GM21381 (cell line): ENCODE measurements around the gene KBTBD8.

ENCODE experiments used
- ATAC-seq: cut with Tn5 transposase; IDR thresholded peaks from one replicate; pipeline ENCODE4 v1.9.1; 2021; ENCODE audit warnings: mild to moderate bottlenecking, moderate library complexity; ENCODE audit not compliant: unreplicated experiment

The KBTBD8 gene, protein sequence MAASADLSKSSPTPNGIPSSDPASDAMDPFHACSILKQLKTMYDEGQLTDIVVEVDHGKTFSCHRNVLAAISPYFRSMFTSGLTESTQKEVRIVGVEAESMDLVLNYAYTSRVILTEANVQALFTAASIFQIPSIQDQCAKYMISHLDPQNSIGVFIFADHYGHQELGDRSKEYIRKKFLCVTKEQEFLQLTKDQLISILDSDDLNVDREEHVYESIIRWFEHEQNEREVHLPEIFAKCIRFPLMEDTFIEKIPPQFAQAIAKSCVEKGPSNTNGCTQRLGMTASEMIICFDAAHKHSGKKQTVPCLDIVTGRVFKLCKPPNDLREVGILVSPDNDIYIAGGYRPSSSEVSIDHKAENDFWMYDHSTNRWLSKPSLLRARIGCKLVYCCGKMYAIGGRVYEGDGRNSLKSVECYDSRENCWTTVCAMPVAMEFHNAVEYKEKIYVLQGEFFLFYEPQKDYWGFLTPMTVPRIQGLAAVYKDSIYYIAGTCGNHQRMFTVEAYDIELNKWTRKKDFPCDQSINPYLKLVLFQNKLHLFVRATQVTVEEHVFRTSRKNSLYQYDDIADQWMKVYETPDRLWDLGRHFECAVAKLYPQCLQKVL

DNA sequence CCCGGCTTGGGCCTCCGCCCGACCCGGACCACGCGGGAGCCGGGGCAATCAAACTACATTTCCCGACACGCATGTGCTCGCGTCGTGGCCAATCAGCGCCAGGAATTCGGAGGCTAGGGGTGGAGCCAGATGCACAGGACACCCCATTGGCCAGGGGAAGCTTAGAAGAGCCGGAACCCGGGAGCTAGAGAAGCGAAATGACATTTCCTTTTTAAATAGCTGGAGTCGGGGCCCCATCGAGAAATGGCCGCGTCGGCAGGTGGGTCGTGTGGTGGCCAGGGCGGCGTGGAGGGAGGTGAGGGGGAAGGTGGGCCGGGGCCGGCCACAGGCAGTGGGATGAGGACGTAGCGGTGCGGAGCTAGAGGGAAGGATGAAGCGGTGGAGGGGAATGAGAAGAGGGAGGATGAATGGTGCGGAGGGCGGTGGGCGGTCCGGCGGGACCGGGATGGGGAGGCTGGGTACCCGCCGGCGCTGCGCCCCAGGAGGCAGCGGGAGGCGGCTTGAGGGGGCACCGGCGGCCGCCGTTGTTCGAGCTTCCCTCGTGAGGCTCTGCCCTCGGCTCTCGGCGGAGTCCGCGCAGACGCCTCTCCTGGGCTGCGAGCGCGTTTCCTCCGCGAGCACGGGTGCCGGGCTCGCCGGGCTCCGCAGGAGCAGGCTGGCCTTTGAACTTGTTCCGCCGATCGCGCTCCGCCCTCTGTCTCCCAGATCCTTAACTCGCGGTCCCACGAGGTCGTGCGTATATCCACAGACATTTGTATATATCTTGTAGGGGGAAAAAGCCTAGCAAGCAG, at the start of gene KBTBD8:
KBTBD8 (plus strand) TSS at position 195 of the 791 bp plus-strand sequence; CDS start at position 244, 49 bp downstream.
- ATAC-seq: peak; percentile 90

DNA sequence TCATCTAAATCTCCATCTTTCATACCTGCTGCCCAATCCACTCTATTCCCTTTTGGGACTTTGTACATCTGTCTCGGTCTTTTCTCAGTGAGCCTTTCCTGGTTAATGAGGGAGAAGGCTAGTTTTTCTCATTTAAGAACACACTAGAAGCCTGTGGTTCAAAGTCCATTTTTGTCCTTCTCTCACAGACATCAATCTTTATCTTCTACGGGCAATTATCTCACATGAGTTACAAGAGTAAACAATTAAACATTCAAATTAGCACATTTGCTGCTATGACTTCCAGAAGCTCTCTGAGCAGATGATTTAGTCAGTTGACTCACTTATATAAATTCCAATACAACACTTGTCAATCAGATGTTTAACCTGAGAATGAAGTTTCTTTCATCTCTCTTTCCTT, 49.3 kb upstream of the KBTBD8 start:
- ATAC-seq: no peak

DNA sequence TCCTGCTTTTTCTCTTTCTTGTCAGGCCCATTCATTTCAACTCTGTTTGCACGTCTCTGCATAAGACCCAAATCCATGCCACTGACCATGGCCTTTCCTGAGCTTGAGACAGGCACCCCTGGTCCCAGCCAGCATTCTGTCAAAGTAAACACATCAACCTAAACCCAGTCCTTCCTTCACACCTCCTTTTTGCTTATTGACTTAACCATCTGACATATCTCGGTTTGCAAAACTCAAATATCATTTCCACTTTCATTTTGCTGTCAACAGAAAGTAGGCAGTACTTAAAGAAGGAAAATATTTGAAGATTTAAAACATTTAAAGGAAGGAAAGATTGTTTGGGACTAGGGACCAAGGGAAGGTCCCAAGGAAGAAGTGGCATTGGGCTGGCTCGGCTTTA, 48.2 kb upstream of the KBTBD8 start:
- ATAC-seq: no peak

DNA sequence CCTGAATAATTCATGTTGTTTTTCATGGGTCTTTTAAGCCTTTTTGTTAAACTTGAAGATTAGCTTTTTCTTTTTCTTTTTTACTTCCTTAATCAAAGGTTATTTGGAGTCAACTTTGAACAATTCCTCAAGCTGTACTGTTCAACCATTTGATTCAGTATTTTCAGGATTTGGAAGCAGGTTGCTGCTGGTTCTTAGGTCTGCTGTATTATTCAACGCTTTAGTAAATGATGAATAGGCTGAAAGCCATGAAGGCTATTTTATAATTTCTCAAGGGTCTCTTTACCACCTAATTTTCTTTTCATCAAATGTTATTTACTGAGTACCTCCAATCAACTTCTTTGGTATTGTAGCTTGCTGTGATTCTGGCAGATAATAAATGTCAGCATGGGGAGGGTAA, 45.8 kb upstream of the KBTBD8 start:
- ATAC-seq: no peak

DNA sequence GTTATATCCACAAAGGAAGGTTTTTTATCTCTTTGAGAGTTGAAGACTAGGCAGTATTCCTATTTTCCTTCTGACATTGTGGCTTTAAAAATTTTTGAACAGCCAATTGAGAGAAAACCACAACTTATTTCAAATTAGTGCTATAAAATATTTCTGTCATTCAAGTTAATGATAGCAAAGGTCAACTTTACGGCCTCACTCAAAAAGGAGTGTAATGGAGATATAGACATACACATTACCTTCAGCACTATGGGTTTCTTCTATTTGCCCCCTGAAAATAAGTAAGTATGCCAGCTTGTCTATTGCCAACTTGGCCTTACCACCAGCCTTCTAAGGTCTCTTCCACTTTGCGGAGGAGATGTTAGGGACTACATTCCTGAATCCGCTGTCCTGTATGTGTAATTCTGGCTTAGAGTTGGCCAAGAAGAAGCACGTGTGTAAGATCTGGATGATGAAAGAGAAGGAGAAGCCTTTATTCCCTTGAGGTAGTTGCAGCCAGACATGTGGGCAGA, 44.1 kb upstream of the KBTBD8 start:
- ATAC-seq: no peak

DNA sequence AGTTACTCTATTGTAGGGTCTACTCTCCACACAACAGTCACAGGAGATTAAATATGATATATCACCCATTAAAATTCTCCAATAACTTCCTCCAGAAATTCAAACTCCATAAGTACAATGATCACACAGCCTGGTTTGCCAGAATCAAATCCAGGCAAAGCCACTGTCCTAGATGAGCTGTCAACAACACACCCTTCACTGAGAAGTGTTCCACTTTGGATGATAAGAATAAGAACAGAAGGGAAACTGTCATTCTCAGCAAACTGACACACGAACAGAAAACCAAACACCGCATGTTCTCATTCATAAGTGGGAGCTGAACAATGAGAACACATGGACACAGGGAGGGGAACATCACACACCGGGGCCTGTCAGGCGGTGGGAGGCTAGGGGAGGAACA, 41.4 kb upstream of the KBTBD8 start:
- no peak for ATAC-seq

DNA sequence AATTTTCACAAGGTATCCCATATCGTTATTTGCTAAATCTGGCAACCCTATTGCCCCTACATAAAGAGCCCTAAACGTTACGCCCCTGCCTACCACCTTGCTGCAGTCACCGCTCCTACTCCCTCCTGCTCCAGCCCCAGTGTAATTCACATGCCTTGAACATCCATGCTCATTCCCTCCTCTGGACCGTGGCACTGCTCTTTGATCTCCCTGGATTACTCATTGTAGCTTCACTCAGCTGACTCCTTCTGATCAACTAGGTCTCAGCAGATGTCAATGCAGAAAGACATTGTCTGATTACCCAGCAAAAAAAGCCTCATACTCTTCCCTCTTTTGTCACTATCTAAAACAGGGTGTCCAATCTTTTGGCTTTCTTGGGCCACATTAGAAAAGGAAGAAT, 40.7 kb upstream of the KBTBD8 start:
- ATAC-seq: no peak

DNA sequence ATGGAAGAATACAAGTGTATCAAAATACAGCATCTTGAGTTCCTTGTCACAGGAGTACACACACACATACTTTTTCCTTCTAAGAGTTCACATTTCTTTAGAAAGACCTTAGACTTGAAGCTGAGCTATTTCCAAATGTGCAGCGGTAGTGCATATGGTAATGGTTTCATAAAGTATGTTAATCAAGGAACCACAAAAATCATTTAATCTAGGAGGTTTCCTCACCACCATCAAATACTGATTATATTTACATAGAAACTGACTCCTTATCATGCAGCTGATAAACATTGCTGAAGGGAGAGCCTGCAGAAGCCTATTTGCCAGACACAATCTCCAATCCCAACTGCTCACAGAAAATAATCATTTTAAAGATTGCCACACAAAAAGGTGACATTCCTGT, 40.0 kb upstream of the KBTBD8 start:
- ATAC-seq: no peak

DNA sequence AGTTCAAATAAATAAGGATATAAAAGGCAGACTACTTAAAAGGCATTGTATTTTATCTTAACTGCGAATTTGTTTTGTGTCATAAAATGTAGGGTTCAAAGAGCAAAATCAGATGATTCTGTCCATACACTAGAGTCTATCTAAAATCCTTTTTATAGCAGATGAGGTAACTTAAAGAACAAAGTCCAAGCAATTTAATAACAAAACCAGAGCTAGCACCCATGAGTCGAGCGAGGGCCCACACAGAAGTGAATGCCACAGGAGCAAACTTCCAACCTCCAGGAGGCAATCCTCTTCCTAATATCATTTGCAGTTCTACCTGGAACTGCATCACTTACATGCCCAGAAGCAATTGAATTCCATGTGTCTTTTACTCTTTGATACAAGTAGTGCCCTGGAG, 35.4 kb upstream of the KBTBD8 start:
- ATAC-seq: no peak

DNA sequence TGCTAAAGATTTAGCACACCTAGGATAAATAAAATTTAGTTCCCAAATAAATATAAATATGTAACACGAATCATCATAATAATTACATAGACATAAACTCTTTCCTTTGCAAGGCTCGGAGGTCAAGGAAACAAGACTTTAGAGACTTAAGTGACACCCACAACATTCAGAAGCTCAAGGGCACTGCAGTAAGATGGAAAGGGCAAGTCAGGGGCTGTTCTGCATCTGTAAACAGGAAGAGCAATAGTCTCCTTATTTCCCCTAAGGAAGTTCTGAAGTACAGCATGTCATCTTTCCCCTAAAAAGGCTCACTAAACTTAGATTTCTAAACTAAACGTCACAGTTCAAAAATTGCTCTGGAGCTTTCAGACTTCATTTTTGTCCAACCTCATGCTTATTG, 26.9 kb upstream of the KBTBD8 start:
- no peak for ATAC-seq

DNA sequence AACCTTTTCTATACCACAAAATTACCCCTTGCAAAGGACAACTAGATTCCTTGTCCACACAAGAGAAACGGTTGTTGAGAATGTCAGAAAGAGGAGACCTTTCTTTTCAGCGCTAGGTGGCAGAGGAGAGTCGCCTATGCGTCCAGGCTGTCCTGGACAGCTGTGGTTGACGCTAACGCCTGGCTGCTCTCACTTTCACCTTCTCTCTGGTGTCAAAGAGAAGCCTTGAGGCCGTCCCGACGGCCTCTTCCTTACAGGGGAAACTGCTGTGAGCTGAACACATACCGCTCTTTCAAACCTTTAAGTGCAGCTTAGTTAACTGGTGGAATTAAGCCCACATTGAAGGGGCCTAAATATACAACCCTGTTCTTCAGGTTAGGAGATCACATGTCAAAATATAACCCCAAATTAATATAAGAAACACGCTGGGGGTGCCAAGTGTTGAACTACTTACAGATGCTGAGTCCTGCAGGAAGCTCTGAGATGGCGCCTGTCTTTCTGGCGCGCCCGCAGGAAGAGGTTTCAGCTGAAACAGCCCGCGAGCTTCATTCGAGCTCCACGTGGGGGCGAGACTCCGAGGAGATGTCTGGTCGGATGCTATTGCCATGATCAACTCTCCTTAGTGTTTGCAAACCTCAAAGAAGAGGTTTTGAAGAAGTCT, 26.1 kb upstream of the KBTBD8 start:
- peak; percentile 99 for ATAC-seq

DNA sequence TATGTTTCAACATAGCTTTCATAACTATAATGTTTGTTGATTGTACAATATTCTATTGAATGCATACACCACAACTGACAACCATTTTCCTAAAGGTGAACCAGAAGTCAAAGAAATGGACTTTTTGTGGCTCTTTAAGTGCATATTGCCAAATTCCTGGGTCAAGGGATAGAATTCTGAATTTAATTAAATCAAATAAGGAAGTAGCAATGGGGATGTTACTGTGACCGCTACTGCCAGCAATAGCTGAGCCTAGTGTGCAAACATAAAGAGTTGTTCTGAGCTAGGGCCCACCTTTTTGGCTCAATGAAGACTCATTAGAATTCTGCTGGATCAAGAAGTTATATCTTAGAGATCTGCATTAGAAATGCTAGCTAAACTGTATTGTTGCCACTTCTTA, 17.3 kb upstream of the KBTBD8 start:
- ATAC-seq: no peak

DNA sequence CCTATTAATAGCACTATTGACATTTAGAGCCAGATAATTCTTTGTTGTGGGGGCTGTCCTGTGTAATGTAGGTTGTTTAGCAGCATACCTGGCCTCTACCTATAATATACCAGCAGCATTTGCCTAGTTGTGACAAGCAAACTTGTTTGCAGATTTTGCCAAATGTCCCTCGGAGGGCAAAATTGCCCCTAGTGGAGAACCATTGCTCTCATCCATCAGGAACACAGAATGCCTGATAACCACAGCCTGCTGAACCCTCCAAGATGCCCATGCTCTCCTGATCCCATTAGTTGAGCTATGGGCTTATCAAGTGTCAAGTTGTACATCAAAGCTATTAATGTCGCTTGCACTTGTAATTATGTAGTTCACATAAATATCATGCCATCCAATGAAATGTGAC, 15.0 kb upstream of the KBTBD8 start:
- ATAC-seq: no peak

DNA sequence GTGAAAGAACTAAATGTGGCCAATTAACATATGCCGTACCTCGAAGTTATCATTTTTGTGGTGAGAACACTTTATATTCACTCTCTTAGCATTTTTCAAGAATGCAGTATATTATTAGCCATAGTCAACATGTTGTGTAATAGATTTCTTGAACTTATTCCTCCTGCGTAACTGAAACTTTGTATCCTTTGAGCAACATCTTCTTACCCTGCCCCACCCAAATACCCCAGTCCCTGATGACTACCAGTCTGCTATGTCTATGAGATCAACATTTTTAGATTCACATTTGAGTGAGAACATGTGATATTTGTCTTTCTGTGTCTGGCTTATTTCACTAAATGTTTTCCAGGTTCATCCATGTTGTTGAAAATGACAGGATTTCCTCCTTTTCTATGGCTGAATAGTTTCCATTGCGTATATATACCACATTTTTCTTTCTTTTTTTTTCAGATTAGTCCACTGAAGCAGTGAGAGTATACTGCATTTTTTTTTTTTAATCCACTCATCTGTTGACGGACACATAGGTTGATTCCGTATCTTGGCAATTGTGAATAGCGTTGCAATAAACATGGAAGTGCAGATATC, 12.7 kb upstream of the KBTBD8 start:
- ATAC-seq: no peak

DNA sequence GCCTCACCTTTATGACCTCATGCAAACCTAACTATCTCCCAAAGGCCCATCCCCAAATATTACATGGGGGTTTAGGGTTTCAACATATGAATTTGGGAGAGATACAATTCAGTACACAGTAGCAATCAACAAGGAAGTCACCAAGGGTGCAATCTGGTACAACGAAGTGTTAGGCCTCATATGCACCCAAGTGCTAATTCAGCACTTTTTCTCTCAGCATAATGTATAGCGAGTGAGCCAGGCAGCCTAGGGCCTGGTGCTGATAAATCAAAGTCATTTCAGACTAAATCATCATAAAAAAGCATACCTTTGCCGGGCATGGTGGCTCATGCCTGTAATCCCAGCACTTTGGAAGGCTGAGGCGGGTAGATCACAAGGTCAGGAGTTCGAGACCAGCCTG, 11.7 kb upstream of the KBTBD8 start:
- no peak for ATAC-seq

DNA sequence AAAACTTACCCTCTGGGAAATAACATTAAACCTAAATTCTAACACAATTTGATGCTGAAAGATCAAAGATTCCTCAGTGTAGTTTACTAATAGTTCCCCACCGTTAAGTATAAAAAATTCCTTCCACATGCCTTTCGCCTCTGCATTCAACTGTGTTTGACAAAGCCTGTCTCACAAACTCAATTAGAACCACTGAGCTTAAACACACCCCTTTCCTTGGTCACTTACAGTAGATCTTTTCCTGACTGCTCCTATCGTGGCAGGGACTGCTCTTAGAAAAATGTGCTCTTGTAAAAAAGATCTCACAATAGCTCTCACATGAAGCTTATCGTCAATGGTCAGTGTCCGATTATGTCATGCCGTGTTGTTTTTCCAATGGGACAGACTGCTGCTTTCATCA, 8.9 kb upstream of the KBTBD8 start:
- ATAC-seq: no peak

DNA sequence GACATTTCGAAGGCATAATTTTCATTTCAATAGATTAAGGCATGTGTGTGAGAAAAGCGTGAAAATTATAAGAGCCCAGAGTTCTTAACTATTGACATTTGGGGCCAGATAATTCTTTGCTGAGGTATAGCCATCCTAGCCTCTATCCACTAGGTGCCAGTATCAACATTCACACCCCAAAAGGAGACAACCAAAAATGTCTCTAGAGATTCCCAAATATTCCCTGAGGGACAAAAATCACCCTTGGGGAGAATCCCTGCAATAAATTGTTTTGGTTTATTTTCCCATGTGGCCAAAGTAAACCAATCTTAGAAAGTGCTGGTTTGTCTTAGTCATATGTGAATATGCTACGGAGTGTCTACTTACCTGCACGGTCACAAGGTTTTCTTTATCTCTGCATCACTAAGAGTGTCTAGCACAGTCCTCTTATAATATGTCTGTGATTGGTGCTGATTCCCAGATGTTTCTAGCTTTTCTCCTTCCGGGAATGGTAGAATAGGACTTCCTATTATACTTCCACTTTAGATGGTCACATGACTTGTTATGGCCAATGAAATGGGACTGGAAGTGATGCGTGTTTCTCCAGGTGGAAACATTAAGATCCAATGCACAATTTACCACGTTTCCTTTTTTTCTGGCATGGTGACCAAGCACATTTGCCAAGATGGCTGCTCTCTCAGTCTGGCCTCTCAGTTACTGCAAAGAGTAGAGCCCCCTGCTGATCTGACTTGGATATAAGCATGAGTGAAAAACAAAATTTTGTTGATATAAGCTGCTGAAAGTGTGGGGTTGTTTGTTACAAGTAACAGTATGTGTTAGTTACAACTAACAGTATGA, 8.0 kb upstream of the KBTBD8 start:
- peak; percentile 69 for ATAC-seq

DNA sequence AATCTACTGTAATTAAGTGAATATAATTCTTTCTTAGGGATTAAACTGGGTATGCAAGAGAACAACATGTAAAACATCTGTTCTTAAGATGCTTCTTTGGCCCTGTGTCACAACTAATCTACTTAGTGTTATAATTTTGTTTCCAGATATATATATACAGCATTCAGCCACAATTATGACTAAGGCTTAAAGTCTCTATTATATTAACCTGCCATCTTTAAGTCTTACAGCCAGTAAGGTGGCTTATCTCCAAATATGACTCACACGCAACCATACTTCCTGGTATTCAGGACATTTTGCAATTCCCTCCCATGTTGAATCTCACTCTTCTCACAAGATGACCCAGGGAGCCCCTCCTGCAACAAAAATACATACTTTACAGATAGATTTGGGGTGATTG, 6.6 kb upstream of the KBTBD8 start:
- no peak for ATAC-seq

DNA sequence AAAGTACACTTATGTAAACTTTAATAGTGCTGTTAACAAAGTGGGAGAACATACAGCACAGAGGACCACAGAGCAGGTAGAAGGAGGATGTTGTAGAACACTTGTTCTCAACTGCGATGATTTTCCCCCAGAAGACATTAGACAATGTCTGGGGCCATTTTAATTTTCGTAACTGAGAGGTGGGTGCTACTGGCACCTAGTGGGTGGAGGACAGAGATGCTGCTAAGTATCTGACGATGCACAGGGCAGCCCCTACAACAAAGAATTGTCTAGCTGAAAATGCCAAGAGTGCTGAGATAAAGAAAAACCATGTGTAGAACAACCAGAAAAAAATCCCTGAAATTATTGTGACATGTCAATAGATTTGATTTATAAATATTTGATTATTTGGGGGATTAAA, 5.0 kb upstream of the KBTBD8 start:
- no peak for ATAC-seq

DNA sequence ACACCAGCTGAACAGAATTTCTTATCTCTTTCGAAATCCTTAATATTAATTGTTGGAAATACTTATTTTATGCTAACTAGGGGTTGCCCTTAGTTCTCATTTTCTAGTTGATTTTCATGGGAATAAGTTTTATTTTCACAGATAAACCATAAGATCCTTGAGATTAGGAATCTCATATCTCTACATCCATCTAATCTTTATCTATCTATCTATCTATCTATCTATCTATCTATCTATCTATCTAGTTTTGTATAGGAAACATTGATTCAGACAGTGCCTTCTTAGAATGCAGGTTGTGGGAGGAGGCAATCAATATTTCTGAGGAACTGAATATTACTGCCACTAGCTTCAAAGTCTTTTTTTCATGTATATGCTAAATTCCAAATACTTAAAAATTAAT, 3.5 kb upstream of the KBTBD8 start:
- ATAC-seq: no peak
